Stomach (tissue), 9 donors: ENCODE data around the gene CAMSAP1. TPM values are rescaled to one million over a fixed set of nuclear protein-coding genes. Genes with fewer than 3 reads are reported as not detected.

Experiments
- DNase-seq, 2 donors: peaks; one replicate each; pipeline versions ENCODE4 v3.0.0 to v3.0.0-alpha.2; 2013 to 2019
- H3K27ac ChIP-seq, 5 donors: fragments of 200-600 bp in 4 of 5; sonication (generic) in 4 of 5; one replicate each; pipeline ENCODE4 v1.5.1; 2013 to 2019; ENCODE audit warnings: mild to moderate bottlenecking in 1 of 5, moderate library complexity in 1 of 5
- H3K27me3 ChIP-seq, 3 donors: fragments of 200-600 bp; sonication (generic); one replicate each; pipeline ENCODE4 v1.5.1; 2017 to 2019; ENCODE audit warnings: mixed run types in 1 of 3
- H3K36me3 ChIP-seq, 4 donors: fragments of 200-600 bp; sonication (generic); 1 replicate in 3 of 4; 2 replicates in 1 of 4; pipeline ENCODE4 v1.5.1; 2016 to 2019
- H3K4me1 ChIP-seq, 4 donors: fragments of 200-600 bp; sonication (generic); one replicate each; pipeline ENCODE4 v1.5.1; 2016 to 2019
- H3K4me3 ChIP-seq, 4 donors: fragments of 200-600 bp; sonication (generic) in 3 of 4; one replicate each; pipeline ENCODE4 v1.5.1; 2016 to 2019; ENCODE audit warnings: mild to moderate bottlenecking in 1 of 4
- H3K9me3 ChIP-seq, 4 donors: fragments of 200-600 bp; sonication (generic); one replicate each; pipeline ENCODE4 v1.5.1; 2016 to 2019
- EP300 ChIP-seq: sonication (generic); formaldehyde crosslinking; IDR thresholded peaks from one replicate; pipeline ENCODE4 v1.6.1; 2017; ENCODE audit warnings: antibody characterized with exemption
- POLR2A ChIP-seq, 4 donors: fragments of 450-650 bp; IDR thresholded peaks; one replicate each; pipeline ENCODE4 v1.6.1; 2016; ENCODE audit warnings: antibody characterized with exemption in 4 of 4, control low read depth in 2 of 4, mild to moderate bottlenecking in 1 of 4, moderate library complexity in 1 of 4
- POLR2AphosphoS5 ChIP-seq, 3 donors: sonication (generic); formaldehyde crosslinking; IDR thresholded peaks; one replicate each; pipeline ENCODE4 v1.6.1; 2016; ENCODE audit warnings: antibody characterized with exemption in 3 of 3
- WGBS, 5 donors: extraction: QIAGEN DNeasy Blood & Tissue Kit in 3 of 5; methylation state at CpG; one replicate each; pipeline versions ENCODE4 v1.1.5 to v1.1.7; 2013 to 2018; 5-methylcytosine and 5-hydroxymethylcytosine counted together
- intact Hi-C: fragments of 100-400 bp; cut with DNase I; formaldehyde crosslinking; loops from one replicate; pipeline ENCODE4 v1.15.1; 2023; ENCODE audit warnings: low total_unique reads
- polyA plus RNA-seq, 3 donors: library from polyadenylated mRNA; stranded (reverse); fragments of 200-250 nt; gene quantifications; one replicate each; pipeline ENCODE4 v1.2.3, GENCODE V29; 2013
- total RNA-seq, 5 donors: library from RNA; depleted of rRNA; stranded (reverse); fragments of >200 nt; gene quantifications; one replicate each; pipeline versions ENCODE4 v1.1.0 to v1.2.3, GENCODE V29; 2014 to 2016
- TF ChIP-seq, protein P1 (sequence below), 7 experiments: fragments of 450-650 bp in 4 of 7; fragments of 200-600 bp in 3 of 7; sonication (generic) in 3 of 7; IDR thresholded peaks; one replicate each; pipeline ENCODE4 v1.5.1; 2016 to 2019; ENCODE audit warnings: antibody characterized with exemption in 7 of 7, control low read depth in 2 of 7, mild to moderate bottlenecking in 1 of 7
- donor health status: healthy with polysubstance abuse.
- donor health status: Bipolar disorder and iron deficiency.
- donor health status: healthy.

CAMSAP1 gene
- total and polyA plus RNA-seq, 8 donors: 2.4 to 238 (median 12.7) TPM

DNA sequence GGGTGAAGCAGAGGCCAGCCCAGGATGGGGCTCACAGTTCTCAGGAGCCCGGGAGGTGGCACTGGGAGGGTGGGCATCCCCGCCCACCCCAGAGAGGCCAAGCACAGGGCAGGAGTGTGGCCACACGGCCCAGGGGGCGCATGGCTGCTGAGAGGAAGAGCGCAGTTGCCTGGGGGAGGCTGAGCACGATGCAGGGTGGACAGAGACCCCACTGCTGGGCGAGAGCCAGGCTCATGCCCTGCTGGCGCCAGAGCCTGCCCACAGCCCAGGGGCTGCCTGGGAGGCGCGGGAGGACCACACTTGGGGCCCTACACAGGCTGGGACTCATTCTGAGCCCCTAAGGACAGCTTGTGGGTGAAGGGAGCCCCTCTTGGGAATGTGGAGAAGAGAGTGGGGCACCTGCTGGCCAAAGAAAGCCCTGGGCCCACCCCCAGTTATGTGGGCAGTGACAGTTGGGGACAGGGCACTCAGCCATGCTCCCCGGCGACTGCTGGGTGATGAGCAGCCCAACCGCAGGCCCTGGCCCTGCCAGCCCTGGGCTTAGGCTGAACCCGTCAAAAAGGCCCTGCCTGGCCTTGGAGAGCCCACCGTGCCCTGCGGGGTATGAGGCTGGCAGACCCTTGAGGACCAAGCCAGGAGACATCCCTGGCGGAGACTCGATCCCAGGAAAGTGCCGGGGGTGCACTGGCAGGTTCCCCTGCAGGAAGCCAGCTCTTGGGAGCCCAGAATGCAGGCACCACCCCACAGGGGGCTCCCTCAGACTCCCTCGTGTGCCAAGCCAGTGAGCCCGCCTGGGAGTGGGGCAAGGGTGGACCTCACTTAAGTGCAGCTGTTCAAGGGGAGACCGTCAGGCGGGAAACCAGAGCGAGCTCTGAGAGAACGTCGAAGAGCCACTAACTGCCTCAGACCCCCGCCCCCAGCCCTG lies 21.6 kb upstream of the CAMSAP1 start:
- WGBS, 5 donors: 80 to 94% (median 92%) methylated on average over 10 to 27 of the region's 27 CpGs
- Histone ChIP-seq H3K27ac (no peak overlapping the region), H3K4me3 (no peak overlapping the region), H3K36me3 (peaks cover 23 to 74% (median 50%) of the 10 kb centered on the region in 4 donors), H3K9me3 (no peaks in the 10 kb centered on the region), H3K27me3 (no peaks in the 10 kb centered on the region), H3K4me1 (peaks cover 0 to 13% (median 4%) of the 10 kb centered on the region in 4 donors)
- TF ChIP-seq, protein P1, sequence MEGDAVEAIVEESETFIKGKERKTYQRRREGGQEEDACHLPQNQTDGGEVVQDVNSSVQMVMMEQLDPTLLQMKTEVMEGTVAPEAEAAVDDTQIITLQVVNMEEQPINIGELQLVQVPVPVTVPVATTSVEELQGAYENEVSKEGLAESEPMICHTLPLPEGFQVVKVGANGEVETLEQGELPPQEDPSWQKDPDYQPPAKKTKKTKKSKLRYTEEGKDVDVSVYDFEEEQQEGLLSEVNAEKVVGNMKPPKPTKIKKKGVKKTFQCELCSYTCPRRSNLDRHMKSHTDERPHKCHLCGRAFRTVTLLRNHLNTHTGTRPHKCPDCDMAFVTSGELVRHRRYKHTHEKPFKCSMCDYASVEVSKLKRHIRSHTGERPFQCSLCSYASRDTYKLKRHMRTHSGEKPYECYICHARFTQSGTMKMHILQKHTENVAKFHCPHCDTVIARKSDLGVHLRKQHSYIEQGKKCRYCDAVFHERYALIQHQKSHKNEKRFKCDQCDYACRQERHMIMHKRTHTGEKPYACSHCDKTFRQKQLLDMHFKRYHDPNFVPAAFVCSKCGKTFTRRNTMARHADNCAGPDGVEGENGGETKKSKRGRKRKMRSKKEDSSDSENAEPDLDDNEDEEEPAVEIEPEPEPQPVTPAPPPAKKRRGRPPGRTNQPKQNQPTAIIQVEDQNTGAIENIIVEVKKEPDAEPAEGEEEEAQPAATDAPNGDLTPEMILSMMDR (IDR thresholded peaks at IDR 0.05): no peak
- TF ChIP-seq EP300 (no peak), POLR2AphosphoS5 (IDR thresholded peaks at IDR 0.05) (no peak), POLR2A (IDR thresholded peaks at IDR 0.05) (no peak)
- intact Hi-C loops: no loop called here
- no peak for DNase-seq

- H3K27me3 ChIP-seq: no peaks in the 10 kb centered on the region
- H3K9me3 ChIP-seq: no peaks in the 10 kb centered on the region
- DNase-seq: no peak
- H3K27ac ChIP-seq: no peak overlapping the region
- peaks cover 19 to 74% (median 49%) of the 10 kb centered on the region in 4 donors for H3K36me3 ChIP-seq
- TF ChIP-seq POLR2AphosphoS5 (IDR thresholded peaks at IDR 0.05) (no peak), EP300 (no peak), POLR2A (IDR thresholded peaks at IDR 0.05) (no peak)
- TF ChIP-seq, protein P1 (IDR thresholded peaks at IDR 0.05): no peak
- no peak overlapping the region for H3K4me3 ChIP-seq
- peaks cover 0 to 13% (median 4%) of the 10 kb centered on the region in 4 donors for H3K4me1 ChIP-seq
- intact Hi-C loops: no loop called here
- WGBS, 5 donors: 89 to 99% (median 91%) methylated on average over 13 to 23 of the region's 23 CpGs
Observed at GRCh38 chr9:135928074-135928730, 20.9 kb upstream of the CAMSAP1 start.

GRCh38 chr9:135927195-135928013 lies 20.1 kb upstream of the CAMSAP1 start:
- 88 to 91% (median 89%) methylated on average over 21 to 25 of the region's 25 CpGs for WGBS, 5 donors
- TF ChIP-seq POLR2AphosphoS5 (IDR thresholded peaks at IDR 0.05): no peak
- no peak for TF ChIP-seq POLR2A (IDR thresholded peaks at IDR 0.05)
- TF ChIP-seq, protein P1 (IDR thresholded peaks at IDR 0.05): no peak
- TF ChIP-seq EP300: no peak
- DNase-seq: no peak
- Histone ChIP-seq H3K9me3 (no peaks in the 10 kb centered on the region), H3K4me3 (no peak overlapping the region), H3K36me3 (peaks cover 11 to 66% (median 41%) of the 10 kb centered on the region in 4 donors), H3K27me3 (no peaks in the 10 kb centered on the region), H3K4me1 (peaks cover 0 to 13% (median 4%) of the 10 kb centered on the region in 4 donors), H3K27ac (no peak overlapping the region)
- intact Hi-C loops: no loop called here
